GM21381 (cell line): ENCODE results near the gene MAN2B1.
"Not testable (repeated sequence)": the region's sequence is repeated elsewhere in the genome, so short reads cannot be mapped to it uniquely, and the experiment has no call there.

Experiments
- ATAC-seq: cut with Tn5 transposase; IDR thresholded peaks from one replicate; pipeline ENCODE4 v1.9.1; 2021; ENCODE audit warnings: mild to moderate bottlenecking, moderate library complexity; ENCODE audit not compliant: unreplicated experiment

MAN2B1 gene

GRCh38 chr19:12666265-12667048 lies at the start of gene MAN2B1, which contains the start of gene WDR83:
MAN2B1 (minus strand) TSS chr19:12666742; CDS start chr19:12666701, 41 bp downstream.
WDR83 (plus strand) TSS chr19:12666807; CDS start chr19:12669791, 2,984 bp downstream.
- no peak for ATAC-seq

GRCh38 chr19:12715929-12716328 lies 49.4 kb upstream of the MAN2B1 start:
- no peak for ATAC-seq

DNA sequence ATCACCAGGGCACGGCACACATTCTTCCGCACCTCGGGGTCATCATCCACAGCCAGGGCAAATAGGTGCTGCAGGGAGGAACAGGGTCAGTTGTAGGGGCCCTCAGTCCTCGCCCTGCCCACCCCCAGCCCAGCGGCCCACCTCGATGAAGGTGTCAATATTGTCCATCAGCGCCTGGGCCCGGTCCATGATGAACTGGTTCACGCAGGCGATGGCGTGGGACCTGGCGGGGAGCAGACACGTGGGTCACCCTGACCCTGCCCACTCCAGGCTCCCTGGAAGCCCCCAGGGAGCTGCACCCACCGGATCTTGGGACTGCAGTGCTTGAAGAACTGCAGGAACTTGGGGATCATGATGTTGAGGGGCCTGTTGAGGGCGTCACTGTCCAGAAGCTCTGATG lies 48.6 kb upstream of the MAN2B1 start:
- ATAC-seq: no peak

DNA sequence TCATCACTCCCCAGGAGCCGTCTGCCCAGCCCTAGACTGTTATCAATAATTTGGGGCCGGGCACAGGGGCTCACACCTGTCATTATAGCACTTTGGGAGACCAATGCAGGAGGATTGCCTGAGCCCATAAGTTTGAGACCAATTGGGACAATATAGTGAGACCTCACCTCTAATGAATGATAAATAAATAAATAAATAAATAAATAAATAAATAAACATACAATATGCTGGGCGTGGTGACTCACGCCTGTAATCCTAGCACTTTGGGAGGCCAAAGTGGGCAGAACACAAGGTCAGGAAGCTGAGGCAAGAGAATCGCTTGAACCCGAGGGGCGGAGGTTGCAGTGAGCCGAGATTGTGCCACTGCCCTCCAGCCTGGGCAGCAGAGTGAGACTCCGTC lies 46.8 kb upstream of the MAN2B1 start:
- not testable (repeated sequence) for ATAC-seq

DNA sequence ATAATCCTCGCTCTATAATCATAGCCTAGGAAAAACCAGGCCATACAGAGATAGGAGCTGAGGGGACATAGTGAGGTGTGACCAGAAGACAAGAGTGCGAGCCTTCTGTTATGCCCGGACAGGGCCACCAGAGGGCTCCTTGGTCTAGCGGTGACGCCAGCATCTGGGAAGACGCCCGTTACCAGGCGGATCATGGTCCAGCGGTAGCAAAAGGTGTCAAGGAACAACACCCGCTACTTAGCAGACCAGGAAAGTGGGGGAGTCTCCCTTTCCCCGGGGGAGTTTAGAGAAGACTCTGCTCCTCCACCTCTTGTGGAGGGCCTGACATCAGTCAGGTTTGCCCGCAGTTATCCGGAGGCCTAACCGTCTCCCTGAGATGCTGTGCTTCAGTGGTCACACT lies 45.5 kb upstream of the MAN2B1 start:
- not testable (repeated sequence) for ATAC-seq

- ATAC-seq: no peak
Measured at GRCh38 chr19:12711187-12711586, 44.6 kb upstream of the MAN2B1 start.

DNA sequence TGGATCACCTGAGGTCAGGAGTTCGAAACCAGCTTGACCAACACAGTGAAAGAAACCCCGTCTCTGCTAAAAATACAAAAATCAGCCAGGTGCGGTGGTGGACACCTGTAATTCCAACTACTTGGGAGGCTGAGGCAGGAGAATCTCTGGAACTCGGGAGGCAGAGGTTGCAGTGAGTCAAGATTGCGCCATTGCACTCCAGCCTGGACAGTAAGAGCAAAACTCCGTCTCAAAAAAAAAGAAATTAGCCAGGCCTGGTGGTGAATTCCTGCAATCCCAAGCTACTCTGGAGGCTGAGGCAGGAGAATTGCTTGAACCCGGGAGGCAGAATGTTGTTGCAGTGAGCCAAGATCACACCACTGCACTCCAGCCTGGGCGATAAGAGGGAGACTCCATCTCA lies 42.1 kb upstream of the MAN2B1 start:
- ATAC-seq: no peak

GRCh38 chr19:12706332-12706718 lies 39.8 kb upstream of the MAN2B1 start:
- no peak for ATAC-seq

DNA sequence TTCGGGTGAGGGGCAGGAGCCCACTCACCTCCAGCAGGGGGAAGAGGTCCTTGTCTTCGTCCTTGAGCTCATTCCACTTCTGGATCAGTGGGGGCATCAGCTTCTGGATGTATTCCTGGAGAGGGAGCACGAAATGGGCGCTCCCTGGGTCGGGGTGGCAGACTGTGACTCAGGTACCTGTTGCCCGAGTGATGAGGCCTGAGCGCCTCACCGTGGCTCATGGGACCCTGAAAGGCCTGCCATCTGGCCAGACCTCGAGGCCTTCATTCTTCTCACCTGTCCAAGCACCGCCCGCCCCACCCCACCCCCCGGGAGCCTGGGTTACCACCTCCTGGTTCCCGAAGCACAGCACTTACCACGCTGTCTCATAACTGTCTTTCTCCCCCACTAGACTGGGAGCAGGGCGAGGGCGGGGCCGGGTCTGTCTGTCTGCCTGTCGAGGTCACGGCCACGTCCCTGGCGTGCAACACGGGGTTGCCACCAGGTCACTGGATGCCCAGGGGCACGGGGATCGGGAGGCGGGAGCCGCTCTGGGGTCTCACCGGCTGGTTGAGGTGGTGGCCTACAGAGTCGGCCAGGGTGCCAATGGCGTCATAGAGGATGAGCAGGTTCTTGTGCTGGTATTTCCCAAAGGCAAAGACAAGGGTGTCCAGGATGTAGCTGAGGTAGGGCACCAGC lies 39.3 kb upstream of the MAN2B1 start:
- ATAC-seq: no peak

GRCh38 chr19:12705169-12705568 lies 38.6 kb upstream of the MAN2B1 start:
- no peak for ATAC-seq

GRCh38 chr19:12703046-12703445 lies 36.5 kb upstream of the MAN2B1 start:
- no peak for ATAC-seq

DNA sequence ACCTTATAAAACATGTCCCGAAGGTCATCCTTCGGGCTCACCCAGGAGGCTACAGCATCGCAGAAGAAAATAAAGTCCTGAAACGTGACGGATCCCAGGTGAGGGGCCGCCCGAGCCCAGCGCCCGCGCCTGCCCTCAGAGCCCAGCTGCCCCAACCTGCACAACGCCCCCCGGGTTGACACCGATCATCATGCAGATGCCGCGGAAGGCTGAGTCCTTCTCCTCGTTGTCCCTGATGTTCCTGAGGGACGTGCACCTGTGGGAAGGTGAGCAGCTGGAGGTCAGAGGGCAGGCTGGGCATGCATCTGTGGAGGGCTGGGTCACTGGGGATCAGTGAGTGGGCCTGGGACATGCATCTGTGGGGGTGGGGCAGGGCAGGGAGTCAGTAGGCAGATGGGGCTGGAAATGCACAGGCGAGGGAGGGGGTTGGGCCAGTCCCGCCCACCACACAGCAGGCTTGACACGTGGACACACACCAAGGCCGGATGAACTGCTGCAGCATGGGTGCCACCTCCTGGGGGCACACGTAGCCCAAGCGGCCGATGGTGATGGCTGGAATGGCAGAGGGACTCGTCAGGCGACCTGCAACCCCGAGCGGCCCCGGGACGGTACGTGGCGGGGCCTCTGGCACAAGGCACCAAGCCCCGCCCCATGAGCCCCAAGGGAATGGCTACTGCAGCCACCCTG lies 35.2 kb upstream of the MAN2B1 start:
- ATAC-seq: no peak

DNA sequence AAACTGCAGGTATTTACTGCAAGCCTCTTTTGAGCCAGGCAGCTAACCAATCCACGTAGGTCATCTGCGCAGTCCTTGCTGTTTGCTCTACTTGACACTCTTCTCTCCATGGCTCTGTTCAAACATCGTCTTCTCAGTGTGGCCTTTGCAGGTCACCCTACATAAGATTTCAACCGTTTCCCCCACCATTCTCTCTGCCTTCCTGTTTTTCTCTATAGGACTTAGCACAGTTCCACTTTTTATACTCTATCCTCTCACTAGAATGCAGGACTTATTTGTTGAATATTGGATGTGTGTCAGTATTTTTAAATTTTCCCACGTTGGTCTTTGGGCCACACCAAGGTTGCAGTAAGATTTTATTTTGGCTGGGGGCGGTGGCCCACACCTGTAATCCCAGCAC lies 31.6 kb upstream of the MAN2B1 start:
- no peak for ATAC-seq

DNA sequence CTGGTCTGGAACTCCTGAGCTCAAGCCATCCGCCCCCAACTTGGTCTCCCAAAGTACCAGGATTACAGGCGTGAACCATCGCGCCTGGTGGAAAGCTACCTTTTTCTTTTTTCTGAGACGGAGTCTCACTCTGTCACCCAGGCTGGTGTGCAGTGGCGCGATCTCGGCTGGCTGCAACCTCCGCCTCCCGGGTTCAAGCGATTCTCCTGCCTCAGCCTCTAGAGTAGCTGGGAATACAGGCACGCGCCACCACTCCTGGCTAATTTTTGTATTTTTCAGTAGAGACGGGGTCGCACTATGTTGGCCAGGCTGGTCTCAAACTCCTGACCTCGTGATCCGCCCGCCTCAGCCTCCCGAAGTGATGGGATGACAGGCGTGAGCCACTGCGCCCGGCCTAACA lies 30.9 kb upstream of the MAN2B1 start:
- not testable (repeated sequence) for ATAC-seq

- peak; percentile 68 for ATAC-seq
Measured at GRCh38 chr19:12696366-12697335, 30.1 kb upstream of the MAN2B1 start, which contains the start of gene FBXW9. FBXW9 (minus strand) TSS chr19:12696631; CDS start chr19:12696581, 50 bp downstream.

- ATAC-seq: peak; percentile 19
Measured at GRCh38 chr19:12695997-12696365, 29.4 kb upstream of the MAN2B1 start.

GRCh38 chr19:12695514-12695913 lies 29.0 kb upstream of the MAN2B1 start:
- no peak for ATAC-seq

DNA sequence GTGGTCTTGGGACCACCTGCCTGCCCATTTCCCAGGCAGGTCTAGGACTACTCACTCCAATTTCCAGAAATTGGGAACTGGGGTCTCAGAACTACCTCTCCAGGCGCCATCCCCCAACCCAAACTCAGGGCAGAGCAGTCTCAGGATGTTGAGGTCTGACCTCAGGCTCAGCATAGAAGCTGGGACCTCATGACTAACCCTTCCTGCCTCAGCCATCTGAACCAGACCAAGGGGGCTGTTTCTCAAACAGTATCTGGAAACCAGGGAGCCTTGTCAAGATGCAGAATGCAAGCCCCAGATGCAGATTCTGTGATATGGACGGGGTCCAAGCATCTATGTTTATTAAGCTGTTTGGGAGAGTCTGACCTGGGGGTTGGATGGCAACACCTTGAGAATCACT lies 28.6 kb upstream of the MAN2B1 start:
- no peak for ATAC-seq

- ATAC-seq: no peak
Measured at GRCh38 chr19:12694641-12695040, 28.1 kb upstream of the MAN2B1 start.

GRCh38 chr19:12692960-12693359 lies 26.4 kb upstream of the MAN2B1 start:
- no peak for ATAC-seq
